Lung (tissue), 12 donors: ENCODE data around the gene AGPAT2. TPM values are rescaled to one million over a fixed set of nuclear protein-coding genes. Genes with fewer than 3 reads are reported as not detected.

Source experiments
- ATAC-seq: fragments of 200-7000 bp; cut with Tn5 transposase; one replicate; pipeline ENCODE4 v1.9.1; 2020; ENCODE audit warnings: moderate number of reproducible peaks; ENCODE audit not compliant: insufficient read depth, low FRiP score
- DNase-seq, 3 donors: peaks; one replicate each; pipeline ENCODE4 v3.0.0-alpha.2; 2013 to 2017
- H3K27ac ChIP-seq, 2 donors: one replicate each; pipeline ENCODE4 v1.5.1; 2013; ENCODE audit warnings: mild to moderate bottlenecking in 2 of 2, moderate library complexity in 2 of 2, control low read depth in 1 of 2, inconsistent platforms in 1 of 2, low read depth in 1 of 2, low read length in 1 of 2
- H3K27me3 ChIP-seq, 3 donors: one replicate each; pipeline ENCODE4 v1.5.1; 2013; ENCODE audit warnings: low read length in 2 of 3; ENCODE audit not compliant: control insufficient read depth in 3 of 3, insufficient read depth in 3 of 3
- H3K36me3 ChIP-seq, 4 donors: one replicate each; pipeline ENCODE4 v1.5.1; 2013; ENCODE audit warnings: low read length in 4 of 4, mild to moderate bottlenecking in 1 of 4, moderate library complexity in 1 of 4; ENCODE audit not compliant: control insufficient read depth in 4 of 4, insufficient read depth in 4 of 4
- H3K4me1 ChIP-seq, 5 donors: one replicate each; pipeline ENCODE4 v1.5.1; 2013; ENCODE audit warnings: low read length in 5 of 5, mild to moderate bottlenecking in 2 of 5, moderate library complexity in 1 of 5; ENCODE audit not compliant: control insufficient read depth in 5 of 5, insufficient read depth in 5 of 5
- H3K4me3 ChIP-seq: one replicate; pipeline ENCODE4 v1.5.1; 2013; ENCODE audit warnings: mild to moderate bottlenecking, control low read depth, moderate library complexity
- H3K9ac ChIP-seq, 2 donors: one replicate each; pipeline ENCODE4 v1.5.1; 2013; ENCODE audit warnings: low read length in 2 of 2, control low read depth in 1 of 2; ENCODE audit not compliant: insufficient read depth in 1 of 2
- H3K9me3 ChIP-seq, 4 donors: one replicate each; pipeline ENCODE4 v1.5.1; 2013; ENCODE audit warnings: low read length in 3 of 4, mild to moderate bottlenecking in 1 of 4, moderate library complexity in 1 of 4; ENCODE audit not compliant: control insufficient read depth in 4 of 4, insufficient read depth in 3 of 4
- WGBS, 2 donors: extraction: QIAGEN DNeasy Blood & Tissue Kit; methylation state at CpG; one replicate each; pipeline ENCODE4 v1.1.7; 2013; 5-methylcytosine and 5-hydroxymethylcytosine counted together
- polyA plus RNA-seq, 2 donors: library from polyadenylated mRNA; stranded (reverse); fragments of 200-250 nt; gene quantifications; one replicate each; pipeline ENCODE4 v1.2.1, GENCODE V29; 2013
- total RNA-seq, 2 donors: library from RNA; depleted of rRNA in 1 of 2; stranded (reverse); fragments of >200 nt in 1 of 2; gene quantifications; one replicate each; pipeline ENCODE4 v1.2.1, GENCODE V29; 2014 to 2021
- TF ChIP-seq, protein P1 (sequence below): IDR thresholded peaks from 2 replicates; pipeline ENCODE4 v1.5.1; 2012; ENCODE audit warnings: mild to moderate bottlenecking; ENCODE audit errors: control extremely low read depth, extremely low read depth
- donor health status: control.
- donor health status: control.
- donor health status: Bipolar disorder and iron deficiency.
- donor health status: healthy.
- donor health status: DM: yes; HTN: yes; CAD: no.

AGPAT2 gene
- total and polyA plus RNA-seq, 4 donors = 81.7 to 277 (median 177) TPM

DNA sequence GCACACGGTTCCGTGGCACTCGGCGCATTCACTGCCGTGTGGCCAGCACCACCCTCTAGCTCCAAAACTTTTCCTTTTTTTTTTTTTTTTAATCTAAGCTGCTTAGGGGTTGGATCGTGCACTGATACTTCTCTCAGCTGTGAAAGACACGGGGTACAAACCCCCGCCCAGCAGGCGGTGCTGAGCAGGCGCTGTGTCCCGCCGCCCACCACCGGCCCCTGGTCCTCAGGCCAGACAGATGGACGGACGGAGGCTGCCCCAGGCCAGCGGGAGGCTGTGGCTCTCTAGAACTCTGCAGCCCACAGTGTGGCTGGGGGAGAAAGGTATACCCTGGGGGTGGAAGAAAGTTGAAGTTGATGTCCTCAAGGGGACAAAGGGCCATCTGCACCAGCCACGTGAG, 6.2 kb downstream of the AGPAT2 start:
- DNase-seq = no peak
- ATAC-seq = no peak

DNA sequence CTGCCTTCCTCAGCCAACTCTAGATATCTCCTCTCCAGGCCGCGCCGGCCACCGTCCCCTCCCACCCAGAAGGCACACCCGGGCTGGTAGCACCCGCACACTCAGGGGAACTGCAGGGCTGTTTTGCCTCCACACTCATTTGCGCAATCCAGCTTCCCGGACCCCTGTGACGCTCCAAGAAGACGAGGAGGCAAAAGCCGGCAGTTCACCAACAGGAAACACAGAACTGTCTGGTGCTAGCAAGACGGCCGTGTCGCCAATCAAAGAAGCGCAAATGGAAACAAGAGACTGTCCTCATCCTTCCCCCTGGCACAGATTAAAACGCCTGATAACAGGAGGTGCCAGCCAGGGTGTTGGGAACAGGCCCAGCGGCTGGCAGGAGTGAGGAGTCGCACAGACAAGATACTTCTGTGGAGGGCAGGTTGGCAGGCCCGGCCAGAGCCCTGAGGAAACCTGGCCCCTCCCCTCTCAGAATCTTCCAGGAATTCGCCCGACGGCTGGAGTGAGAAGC, 7.8 kb downstream of the AGPAT2 start:
- Histone ChIP-seq H3K4me1 (peaks cover 0 to 9% (median 0%) of the 10 kb centered on the region in 5 donors), H3K27me3 (no peaks in the 10 kb centered on the region), H3K9ac (no peak overlapping the region), H3K27ac (peak overlapping the region in 1 of 2 donors; percentile 54), H3K36me3 (peaks cover 0 to 16% (median 0%) of the 10 kb centered on the region in 4 donors), H3K4me3 (no peak overlapping the region), H3K9me3 (no peaks in the 10 kb centered on the region)
- no peak for ATAC-seq
- TF ChIP-seq, protein P1, sequence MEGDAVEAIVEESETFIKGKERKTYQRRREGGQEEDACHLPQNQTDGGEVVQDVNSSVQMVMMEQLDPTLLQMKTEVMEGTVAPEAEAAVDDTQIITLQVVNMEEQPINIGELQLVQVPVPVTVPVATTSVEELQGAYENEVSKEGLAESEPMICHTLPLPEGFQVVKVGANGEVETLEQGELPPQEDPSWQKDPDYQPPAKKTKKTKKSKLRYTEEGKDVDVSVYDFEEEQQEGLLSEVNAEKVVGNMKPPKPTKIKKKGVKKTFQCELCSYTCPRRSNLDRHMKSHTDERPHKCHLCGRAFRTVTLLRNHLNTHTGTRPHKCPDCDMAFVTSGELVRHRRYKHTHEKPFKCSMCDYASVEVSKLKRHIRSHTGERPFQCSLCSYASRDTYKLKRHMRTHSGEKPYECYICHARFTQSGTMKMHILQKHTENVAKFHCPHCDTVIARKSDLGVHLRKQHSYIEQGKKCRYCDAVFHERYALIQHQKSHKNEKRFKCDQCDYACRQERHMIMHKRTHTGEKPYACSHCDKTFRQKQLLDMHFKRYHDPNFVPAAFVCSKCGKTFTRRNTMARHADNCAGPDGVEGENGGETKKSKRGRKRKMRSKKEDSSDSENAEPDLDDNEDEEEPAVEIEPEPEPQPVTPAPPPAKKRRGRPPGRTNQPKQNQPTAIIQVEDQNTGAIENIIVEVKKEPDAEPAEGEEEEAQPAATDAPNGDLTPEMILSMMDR = no peak
- peak in 2 of 3 donors; percentile 40 to 57 for DNase-seq
- 13 to 31% methylated on average over 22 of the region's 22 CpGs for WGBS, 2 donors

More for the DNA sequence above, 6.2 kb downstream of the AGPAT2 start:
- Histone ChIP-seq H3K4me1 (peaks cover 0 to 19% (median 9%) of the 10 kb centered on the region in 5 donors), H3K27me3 (no peaks in the 10 kb centered on the region), H3K27ac (no peak overlapping the region), H3K36me3 (peaks cover 0 to 14% (median 0%) of the 10 kb centered on the region in 4 donors), H3K4me3 (no peak overlapping the region), H3K9me3 (no peaks in the 10 kb centered on the region), H3K9ac (no peak overlapping the region)
- 93 to 95% methylated on average over 17 of the region's 17 CpGs for WGBS, 2 donors
- TF ChIP-seq, protein P1 = no peak

DNA sequence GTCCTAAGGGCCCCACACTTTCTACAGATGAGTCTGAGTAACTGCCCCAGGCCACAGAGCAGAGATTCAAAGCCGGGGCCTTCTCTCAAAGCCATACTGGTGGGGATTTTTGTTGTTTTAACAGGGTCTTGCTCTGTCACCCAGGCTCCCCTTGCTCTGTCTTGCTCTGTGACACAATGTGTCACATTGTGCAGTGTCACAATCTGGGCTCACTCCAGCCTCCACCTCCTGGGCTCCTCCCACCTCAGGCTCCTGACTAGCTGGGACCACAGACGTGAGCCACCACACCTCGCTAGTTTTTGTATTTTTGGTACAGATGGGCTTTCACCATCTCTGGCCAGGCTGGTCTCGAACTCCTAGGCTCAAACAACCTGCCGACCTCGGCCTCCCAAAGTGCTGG, 8.6 kb downstream of the AGPAT2 start:
- no peaks in the 10 kb centered on the region for H3K9me3 ChIP-seq
- no peak overlapping the region for H3K4me3 ChIP-seq
- ATAC-seq (no peak), DNase-seq (no peak)
- no peak overlapping the region for H3K9ac ChIP-seq
- no peaks in the 10 kb centered on the region for H3K27me3 ChIP-seq
- peak overlapping the region in 1 of 2 donors; percentile 52 for H3K27ac ChIP-seq
- WGBS, 2 donors = 67 to 71% methylated on average over 6 of the region's 6 CpGs
- peaks cover 0 to 22% (median 0%) of the 10 kb centered on the region in 4 donors for H3K36me3 ChIP-seq
- TF ChIP-seq, protein P1 = no peak
- peaks cover 0 to 9% (median 0%) of the 10 kb centered on the region in 5 donors for H3K4me1 ChIP-seq

DNA sequence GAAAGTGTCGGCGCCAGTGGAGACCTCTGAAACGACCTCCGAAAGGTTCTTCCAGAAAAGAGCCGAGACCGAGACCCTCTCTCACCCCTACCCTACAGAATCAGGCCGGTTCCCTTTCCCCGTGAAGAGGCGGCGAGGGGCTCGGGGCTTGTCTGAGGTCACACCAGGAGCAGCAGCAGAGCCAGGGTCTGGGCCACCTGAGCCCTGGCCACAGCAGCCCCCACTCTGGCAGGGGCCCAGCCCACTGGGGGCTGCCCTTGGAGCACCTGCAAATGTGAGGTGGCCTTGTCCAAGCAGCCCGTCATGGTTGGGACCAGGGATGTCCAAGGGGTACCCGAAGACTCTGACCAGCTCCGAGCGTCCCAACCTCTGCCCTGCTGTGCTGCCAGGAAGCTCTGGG, 9.2 kb downstream of the AGPAT2 start:
- no peak for ATAC-seq
- Histone ChIP-seq H3K4me1 (peaks cover 0 to 9% (median 0%) of the 10 kb centered on the region in 5 donors), H3K4me3 (no peak overlapping the region), H3K27me3 (no peaks in the 10 kb centered on the region), H3K27ac (peak overlapping the region in 1 of 2 donors; percentile 52), H3K36me3 (peaks cover 0 to 27% (median 0%) of the 10 kb centered on the region in 4 donors), H3K9me3 (no peaks in the 10 kb centered on the region), H3K9ac (no peak overlapping the region)
- DNase-seq = no peak
- WGBS, 2 donors = 75 to 87% methylated on average over 15 of the region's 15 CpGs
- TF ChIP-seq, protein P1 = no peak
